HG02798 (cell line): ENCODE data around the gene GSTM4.

Source experiments
- ATAC-seq: cut with Tn5 transposase; IDR thresholded peaks from one replicate; pipeline ENCODE4 v1.9.1; 2021; ENCODE audit warnings: mild to moderate bottlenecking; ENCODE audit not compliant: unreplicated experiment, poor library complexity

GSTM4 gene

DNA sequence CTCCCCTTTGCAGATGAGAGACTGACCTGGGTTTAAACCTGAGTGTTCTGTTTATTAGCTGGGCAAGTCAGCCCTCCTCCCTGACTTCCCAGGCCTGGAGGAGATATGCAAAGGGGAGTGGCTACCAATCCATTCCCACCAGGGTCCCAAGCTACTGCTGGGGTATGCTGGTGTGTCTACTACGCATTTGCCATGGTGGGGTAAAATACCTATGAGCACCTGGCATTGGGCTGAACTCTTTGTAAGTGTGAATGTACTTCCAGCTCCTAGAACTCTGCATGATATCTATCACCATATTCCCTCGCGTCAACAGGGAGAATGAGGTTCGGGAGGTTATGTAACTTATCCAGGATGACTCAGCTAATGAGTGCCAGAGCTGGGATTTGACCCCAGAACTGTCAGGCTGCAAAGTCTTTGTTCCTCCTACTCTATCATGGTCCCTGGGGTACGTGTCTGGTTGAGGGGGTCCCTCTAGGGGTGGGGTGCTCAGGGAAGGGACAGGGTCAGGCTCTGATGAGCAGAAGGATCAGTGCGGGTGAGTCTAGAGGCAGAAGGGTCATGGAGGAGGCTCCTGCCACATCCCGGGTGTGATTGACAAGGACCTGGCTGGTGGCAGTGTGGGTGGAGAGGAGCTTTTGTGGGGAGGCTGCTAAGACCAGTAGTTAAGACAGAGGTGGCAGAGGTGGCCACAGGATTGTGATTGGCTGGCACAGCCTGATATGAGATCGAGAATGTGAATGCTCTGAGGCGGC, 19.5 kb upstream of the GSTM4 start:
- ATAC-seq, result no peak

DNA sequence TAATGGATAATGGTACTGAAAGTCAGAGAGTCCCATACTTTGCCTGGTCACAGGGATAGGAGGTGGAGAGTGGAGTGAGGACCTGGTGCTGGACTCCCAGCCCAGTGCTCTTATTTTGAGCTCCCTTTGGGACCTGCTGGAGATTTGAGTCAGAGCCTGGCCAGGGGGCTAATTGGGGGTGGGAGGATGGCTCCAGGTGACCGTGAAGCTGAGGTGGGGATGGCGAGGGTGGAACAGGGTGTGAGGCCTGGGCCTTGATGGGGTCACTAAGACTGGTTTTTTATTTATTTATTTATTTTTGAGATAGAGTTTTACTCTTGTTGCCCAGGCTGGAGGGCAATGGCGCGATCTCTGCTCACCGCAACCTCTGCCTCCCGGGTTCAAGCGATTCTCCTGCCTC, 18.5 kb upstream of the GSTM4 start:
- no peak for ATAC-seq

DNA sequence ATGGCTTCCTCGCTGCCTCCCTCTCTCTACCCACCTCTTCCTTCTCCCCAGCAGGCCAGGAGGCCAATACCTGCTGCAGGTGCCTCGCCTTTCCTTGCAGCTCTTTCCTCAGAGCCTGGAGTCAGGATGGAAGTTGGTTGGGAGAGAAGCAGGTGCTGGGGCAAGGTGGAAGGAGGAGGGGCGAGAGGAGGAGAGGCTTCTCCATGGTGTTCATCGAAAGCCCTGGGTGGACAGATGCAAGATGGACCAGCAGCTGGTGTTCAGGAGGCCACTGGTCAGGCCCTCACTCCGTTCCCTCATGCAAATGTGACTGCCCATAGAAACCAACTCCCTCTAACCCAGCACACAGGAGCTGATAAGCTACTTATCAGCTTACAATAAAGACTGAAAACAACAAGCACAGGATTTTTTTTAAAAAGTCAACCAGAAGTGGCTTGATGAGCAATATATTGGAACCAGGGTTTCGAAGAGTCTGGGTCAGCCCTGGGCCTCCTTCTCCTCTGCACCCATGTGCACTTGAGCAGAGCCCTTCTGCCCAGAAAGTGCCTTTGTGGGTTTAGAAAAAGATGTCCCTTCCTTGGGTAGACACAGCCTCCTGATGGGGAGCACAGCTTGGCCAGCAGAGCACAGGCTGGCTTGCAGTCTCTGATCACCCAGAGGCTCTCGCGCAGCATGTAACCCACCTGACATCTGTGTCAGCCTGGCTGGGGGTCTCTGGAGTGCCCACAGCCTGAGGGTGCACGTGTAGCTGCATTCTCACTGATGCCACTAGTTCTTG, 16.6 kb upstream of the GSTM4 start:
- ATAC-seq, result no peak

DNA sequence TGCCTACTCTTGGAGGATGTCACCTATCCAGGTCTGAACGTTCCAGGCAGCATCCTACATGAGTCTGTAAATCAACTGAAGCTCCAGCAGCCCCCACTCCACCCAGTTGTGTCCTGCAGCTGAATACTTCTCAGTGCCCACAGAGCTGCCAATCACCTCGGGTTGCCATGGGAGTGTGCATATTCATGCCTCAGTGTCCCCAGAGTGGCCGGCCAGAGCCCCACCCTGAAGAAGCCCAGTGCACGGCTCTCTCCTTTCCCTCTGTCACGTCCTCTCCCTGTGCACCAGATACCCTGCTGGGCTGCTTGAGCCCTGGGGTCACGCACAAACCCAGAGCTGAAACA, 16.1 kb upstream of the GSTM4 start:
- no peak for ATAC-seq

DNA sequence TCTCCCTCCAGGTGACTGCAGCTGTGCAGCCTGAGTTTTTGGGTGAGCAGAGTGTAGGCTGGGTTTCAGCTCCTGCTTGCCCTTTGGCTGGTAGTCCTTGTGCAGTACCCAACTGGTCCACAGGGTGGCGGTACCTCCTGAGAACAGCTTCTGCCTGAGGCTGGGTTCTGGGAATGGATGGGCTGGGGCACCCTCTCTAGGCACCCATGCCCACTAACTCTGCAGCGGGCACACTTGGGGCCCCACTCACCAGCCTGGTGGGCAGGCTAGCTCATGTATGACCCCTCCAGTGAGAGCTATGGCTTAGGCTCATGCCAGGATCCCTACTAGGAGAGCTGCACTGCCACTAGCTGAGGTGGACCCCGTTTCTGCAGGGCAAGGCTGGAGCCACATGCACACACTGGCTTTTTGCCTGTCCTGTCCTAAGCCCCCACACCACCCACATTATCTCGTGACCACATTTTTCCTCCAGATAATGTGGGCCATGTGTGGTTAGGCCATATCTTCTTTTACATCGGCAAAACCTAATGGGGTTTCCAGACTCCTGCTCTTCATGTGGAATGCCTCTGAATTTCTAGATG, 15.5 kb upstream of the GSTM4 start:
- peak; percentile 63 for ATAC-seq

DNA sequence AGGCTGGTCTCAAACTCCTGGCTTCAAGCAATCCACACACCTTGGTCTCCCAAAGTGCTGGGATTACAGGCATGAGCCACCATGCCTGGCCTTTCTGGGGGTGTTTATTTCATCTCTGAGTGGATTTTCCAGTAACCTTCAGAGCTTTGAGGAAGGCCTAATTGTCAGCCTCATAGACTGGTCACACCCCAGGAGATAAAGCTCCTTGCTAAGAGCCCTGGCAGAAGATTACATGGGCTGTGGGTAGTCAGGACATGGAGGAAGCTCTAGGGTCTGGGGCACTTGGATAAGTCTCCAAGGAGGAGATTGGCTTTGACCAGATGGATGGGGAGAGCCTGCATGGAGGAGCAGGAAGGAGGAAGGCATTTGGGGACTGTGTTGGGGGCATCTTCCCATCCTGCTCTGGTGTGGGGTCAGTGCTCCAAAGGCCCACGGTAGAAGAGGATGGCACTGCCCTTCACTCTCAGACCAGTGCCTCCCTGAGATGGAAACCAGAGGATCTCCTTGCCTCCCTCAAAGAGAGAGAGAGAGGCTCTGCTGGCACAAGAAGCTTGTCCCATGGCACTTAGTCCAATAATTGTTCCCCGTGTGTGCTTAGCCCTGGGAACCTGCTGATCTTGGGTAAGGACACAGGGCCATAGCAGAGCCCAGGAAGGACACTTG, 14.7 kb upstream of the GSTM4 start:
- ATAC-seq, result no peak

DNA sequence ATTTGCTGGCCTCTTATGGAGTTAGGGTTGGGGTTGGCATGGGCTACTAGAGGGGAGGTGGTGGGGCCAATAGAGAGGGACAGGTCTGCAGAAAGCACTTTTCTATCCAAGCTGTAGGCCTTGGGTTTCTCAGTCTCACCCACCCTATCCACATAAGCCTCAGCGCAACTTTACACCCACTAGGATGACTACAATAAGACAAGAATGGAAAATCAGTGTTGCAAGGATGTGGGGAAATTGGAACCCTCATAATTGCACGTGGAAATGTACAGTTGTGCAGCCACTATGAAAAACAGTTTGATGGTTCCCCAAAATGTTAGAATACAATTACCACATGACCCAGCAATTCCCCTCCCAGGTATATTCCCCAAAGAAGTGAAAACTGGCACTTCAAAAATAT, 14.0 kb upstream of the GSTM4 start:
- ATAC-seq, result no peak

DNA sequence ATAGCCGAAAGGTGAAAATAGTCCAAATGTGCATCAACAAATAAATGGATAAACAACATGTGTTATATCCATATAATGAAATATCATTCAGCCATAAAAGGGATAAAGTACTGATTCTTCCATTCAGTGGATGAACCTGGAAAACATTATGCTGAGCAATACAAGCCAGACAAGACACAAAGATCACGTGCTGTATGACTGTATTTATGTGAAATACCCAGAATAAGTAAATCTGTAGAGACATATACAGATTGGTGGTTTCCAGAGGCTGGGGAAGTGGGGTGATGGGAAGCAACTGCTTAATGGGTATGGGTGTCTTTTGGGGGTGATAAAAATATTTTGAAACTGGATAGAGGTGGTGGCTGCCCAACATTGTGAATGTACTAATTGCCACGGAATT, 13.3 kb upstream of the GSTM4 start:
- no peak for ATAC-seq

DNA sequence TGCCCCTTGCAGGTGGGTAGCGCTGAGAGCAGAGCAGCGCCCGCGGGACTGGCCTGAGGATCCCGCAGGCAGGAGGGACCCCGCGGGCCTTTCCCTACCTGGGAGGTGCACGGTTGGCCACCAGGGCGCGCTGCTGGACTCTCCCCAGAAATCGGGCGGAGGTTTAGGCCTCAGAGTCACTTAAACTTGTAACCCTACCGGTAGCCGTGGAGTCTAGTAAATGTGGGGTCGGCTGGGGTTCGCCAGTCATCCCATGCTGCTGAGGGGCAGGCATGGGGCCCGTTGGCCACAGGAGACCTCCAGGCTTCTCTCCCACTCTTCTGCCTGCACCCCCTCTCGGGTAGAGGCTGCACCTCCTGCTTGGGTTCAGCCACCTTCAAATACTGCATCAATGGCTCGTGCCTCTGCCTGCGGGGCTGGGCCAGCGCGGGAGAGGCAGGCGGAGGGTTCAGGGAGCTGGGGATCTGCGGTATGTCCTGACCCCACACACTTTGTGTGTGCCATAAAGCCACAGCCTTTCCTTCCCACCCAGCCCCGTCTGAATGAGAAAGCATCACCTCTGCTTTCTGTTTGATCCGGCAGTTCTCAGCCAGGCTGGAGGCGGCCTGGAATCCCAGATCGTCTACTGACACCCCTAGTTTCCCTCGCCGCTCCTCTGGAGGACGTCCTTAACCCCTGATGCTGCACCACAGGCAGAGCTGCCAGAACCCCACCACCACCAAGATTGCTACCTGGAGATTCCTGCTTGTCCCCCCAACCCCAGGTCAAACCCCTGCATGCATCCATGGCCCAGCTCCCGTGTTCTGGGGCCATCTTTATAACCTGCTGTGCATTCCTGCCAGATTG, 12.3 kb upstream of the GSTM4 start:
- ATAC-seq, result peak; percentile 80

DNA sequence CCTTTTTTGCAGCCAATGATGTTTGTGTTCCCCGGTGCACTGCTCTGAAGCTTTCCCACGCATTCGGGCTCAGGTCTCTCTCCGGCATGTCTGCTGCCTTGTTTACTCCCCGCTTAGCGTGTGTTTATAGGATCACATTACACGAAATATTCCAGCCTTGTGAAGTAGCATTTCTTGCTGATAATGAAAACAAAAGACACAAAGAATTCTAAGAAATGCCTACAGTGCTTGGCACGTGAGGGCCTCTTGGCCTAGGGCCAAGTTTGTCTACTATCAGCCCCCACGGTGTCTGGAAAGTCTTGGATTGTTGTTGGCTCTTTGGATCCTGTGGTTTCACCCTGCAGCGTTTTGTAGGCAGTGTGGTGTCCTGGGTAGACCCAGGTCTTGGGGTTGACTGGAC, 11.2 kb upstream of the GSTM4 start:
- ATAC-seq, result no peak

DNA sequence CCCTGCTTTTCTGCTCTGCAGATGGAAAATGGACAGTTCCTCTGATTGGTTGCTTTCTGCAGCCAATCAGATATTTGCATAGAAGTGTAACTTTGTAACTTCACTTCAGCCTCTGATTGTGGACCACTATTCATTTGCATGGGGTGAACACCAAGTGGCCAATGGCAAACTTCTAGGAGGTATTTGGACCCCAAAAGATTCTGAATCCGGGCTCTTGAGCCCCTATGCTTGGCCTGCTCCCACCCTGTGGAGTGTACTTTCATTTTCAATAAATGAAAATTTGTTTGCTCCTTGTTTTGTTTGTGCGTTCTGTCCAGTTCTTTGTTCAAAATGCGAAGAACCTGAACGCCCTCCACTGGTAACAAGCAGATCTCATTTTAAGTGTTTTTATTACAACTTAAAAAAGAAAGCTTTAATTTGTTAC, 6.4 kb upstream of the GSTM4 start:
- ATAC-seq, result no peak

DNA sequence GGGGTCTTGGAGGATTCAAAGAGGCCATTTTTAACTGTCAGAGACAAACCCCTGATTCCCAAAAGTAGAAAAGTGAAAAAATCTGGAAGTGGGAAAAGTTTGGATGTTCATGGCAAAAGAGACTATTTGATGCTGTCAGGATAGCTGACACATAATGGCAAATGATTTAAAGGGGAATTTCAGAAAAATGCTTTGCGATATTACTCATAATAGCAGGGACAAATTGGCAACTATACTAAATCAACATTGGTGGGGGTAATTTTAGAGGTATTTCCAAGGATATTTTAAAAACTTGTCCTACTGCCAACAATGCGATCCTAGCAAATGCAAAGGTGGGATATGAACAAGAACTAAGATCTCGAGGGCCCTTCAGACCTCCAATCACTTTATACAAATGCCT, 5.3 kb upstream of the GSTM4 start:
- ATAC-seq, result no peak

DNA sequence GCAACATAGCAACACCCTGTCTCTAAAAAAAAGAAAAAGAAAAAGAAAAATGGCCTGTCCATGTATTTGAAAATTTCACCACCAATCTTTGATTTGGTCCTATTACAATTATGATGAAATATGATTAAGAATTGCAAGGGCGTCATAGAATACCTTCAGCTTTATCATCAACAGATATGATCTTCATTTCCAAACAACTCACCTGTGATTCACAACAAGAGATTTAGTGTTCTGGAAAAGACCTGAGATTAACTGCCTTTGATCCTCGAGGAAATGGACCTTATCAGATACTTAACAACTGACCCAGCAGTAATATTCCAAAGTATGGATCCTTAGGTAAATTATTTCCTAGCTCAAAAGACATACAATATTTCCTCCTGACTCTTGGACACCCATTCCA, 3.5 kb upstream of the GSTM4 start:
- no peak for ATAC-seq

DNA sequence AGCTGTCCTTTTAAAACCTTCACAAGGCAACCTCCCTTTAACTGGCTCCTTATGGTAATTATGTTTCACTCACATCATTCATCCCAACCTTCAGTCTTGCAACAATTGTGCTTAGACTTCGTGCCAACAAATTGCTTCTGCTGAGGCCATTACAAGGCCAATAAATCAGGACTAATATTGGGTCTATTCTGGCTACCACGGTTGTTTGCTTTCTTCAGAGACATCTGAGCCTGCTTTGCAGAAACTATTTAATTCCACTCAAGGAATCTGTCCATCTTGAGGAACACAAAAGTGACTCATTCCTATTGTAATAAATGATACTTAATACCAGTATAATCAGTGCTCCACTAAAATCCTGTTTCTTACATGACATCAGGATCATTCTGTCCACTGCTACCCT, 2.6 kb upstream of the GSTM4 start:
- no peak for ATAC-seq

DNA sequence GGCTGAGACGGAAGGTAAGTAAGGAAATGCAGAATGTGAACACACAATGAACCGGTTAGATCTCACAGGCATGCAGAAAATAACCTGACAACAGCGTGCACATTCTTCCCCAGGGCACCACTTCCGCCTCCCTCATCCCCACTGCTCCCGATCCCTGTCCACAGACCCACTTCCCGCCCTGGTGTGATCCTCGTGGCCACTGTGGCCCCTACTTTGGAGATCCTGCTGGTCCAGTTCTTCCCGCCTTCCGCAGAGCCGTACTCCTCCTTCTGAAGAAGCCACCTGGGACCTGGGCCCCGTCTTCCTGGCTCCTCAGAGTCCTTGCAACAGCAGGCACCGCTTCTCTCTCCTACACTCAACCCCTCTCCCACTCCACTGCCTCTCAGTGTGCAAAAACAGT, 1.4 kb upstream of the GSTM4 start:
- no peak for ATAC-seq

DNA sequence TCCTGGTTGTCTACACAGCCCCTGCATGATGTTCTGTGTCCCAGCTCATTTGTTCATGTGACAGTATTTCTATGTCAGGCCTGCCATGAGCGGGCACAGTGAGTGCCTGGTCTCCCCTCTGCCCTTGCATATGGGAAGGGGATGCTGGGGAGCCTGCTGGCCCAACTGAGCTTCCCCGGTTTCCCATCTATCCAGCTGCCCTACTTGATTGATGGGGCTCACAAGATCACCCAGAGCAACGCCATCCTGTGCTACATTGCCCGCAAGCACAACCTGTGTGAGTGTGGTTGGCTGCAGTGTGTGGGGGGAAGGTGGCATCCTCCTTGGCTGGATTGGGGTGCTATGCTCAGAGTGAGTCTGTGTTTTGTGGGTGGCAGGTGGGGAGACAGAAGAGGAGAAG, 1.5 kb downstream of the GSTM4 start:
- ATAC-seq, result no peak

DNA sequence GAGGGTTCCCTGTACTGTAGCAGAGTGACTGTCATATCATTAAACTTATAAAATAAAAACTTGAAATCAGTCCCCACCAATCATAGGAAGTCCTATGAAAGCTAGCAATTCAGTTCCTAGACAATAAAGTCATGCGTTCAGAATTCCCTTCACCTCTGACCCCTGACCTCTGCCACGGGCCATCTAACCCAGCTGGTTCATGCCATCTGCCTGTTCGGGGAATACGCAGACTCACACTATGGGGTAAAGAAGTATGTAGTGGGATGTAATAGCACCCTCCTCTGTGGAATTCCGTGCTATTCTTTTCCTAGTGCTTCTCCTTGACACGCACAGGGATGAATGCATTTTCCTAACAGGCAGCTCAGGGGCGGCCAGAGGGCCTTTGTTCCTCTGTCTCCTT, 2.1 kb downstream of the GSTM4 start:
- ATAC-seq, result no peak

DNA sequence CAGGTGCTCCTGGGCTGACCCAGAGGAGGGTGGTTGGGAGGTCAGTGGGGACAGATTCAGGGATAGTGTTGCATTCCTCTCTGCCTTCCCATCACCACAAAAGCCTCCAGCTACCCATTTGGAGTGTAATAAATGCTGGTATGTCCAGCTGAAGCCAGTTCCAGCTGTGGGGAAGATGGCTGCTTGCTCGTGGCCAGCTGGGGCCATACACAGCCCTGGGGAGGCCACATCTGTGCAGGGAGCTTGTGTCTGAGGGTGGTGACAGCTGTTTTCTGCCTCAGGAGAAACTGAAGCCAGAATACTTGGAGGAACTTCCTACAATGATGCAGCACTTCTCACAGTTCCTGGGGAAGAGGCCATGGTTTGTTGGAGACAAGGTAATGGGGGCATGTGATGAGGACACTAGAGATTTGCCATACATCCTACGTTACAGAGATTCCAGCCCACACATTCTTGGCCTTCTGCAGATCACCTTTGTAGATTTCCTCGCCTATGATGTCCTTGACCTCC, 2.7 kb downstream of the GSTM4 start:
- no peak for ATAC-seq

DNA sequence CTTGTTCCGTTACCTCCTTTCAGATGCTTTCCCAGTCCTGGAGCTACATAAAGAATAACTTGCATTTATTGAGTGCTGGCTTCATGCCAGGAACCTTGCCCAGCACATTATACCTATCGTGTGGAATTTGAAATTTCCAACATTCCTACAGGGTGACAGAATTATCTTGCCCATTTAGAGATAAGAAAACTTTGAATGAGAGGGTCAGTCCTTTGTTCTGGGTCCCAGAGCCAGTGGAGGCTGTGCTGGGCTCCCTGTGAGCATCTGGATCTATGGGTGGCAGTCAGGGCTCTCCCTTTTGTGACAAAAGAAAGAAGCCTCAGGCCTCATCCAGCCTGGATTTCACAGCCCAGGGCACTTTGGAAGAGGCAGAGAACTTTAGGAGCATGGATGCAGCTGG, 3.2 kb downstream of the GSTM4 start:
- no peak for ATAC-seq

DNA sequence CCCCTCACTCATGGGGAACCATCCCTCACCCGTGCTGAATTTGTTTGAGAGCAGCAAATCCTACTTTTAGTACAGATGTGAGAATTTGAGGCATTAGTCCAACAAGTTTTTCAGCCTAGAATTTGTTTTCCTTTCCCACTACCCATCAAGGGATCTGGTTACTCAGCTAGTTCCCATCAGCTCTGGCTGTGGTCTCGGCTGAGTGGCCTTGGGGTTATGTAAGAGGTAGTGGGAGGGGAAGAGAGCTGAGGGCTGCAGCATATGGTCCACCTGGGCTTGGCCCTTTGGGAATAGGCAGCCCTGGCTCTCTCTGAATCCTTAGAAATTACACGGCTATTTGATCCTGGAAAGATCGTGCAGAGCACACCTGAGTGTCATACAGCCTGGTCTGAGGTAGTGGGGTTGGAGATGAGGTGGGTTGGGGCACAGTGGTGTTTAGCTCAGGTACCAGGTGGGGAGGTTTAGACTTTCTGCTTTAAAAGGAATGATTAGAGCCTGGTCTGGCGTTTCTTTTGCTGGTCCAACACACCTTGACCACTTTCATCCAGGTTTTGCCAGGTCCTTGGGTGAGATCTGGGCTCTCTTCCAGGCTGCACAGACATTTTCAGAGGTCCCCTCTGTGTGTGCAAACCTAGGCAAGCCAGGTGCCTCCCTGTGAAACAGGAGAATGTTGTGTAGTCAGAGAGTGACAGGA, 4.2 kb downstream of the GSTM4 start:
- no peak for ATAC-seq
